ENCODE measurements around the gene KIF21B.

DNA sequence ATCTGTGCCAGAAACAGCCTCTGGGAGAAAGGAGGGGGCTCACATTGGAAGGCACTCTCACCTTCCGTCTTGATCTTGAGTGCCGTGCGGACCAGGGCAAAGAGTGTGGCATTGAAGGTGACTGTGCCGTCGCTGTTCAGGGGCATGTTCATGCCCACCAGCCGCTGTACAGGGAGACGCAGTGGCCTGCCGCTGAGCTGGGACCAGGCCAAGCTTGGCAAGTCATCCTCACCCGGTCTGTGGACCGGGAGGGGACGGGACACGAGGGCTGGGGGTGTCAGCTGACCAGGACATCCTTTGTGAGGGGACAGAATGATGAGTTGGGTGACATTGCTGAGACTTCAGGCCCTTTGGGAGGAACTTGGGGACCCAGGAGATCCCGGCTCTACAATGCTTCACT is 25.0 kb upstream of the KIF21B start:
- TF ChIP-seq, protein P1, sequence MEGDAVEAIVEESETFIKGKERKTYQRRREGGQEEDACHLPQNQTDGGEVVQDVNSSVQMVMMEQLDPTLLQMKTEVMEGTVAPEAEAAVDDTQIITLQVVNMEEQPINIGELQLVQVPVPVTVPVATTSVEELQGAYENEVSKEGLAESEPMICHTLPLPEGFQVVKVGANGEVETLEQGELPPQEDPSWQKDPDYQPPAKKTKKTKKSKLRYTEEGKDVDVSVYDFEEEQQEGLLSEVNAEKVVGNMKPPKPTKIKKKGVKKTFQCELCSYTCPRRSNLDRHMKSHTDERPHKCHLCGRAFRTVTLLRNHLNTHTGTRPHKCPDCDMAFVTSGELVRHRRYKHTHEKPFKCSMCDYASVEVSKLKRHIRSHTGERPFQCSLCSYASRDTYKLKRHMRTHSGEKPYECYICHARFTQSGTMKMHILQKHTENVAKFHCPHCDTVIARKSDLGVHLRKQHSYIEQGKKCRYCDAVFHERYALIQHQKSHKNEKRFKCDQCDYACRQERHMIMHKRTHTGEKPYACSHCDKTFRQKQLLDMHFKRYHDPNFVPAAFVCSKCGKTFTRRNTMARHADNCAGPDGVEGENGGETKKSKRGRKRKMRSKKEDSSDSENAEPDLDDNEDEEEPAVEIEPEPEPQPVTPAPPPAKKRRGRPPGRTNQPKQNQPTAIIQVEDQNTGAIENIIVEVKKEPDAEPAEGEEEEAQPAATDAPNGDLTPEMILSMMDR (conservative IDR thresholded peaks at IDR 0.05), result no peak
- TF ChIP-seq ZFX (IDR thresholded peaks at IDR 0.05), result no peak
